UCSD-AML1 (cell line): ENCODE data around the gene PHLPP2.

Source experiments
- DNase-seq: peaks from one replicate; lab custom pipeline; 2025; ENCODE audit not compliant: unreplicated experiment; lab: John Stamatoyannopoulos, UW

Gene PHLPP2, protein sequence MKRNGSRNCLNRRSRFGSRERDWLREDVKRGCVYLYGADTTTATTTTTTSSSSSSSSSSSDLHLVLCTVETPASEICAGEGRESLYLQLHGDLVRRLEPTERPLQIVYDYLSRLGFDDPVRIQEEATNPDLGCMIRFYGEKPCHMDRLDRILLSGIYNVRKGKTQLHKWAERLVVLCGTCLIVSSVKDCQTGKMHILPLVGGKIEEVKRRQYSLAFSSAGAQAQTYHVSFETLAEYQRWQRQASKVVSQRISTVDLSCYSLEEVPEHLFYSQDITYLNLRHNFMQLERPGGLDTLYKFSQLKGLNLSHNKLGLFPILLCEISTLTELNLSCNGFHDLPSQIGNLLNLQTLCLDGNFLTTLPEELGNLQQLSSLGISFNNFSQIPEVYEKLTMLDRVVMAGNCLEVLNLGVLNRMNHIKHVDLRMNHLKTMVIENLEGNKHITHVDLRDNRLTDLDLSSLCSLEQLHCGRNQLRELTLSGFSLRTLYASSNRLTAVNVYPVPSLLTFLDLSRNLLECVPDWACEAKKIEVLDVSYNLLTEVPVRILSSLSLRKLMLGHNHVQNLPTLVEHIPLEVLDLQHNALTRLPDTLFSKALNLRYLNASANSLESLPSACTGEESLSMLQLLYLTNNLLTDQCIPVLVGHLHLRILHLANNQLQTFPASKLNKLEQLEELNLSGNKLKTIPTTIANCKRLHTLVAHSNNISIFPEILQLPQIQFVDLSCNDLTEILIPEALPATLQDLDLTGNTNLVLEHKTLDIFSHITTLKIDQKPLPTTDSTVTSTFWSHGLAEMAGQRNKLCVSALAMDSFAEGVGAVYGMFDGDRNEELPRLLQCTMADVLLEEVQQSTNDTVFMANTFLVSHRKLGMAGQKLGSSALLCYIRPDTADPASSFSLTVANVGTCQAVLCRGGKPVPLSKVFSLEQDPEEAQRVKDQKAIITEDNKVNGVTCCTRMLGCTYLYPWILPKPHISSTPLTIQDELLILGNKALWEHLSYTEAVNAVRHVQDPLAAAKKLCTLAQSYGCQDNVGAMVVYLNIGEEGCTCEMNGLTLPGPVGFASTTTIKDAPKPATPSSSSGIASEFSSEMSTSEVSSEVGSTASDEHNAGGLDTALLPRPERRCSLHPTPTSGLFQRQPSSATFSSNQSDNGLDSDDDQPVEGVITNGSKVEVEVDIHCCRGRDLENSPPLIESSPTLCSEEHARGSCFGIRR (N-terminal part only)

DNA sequence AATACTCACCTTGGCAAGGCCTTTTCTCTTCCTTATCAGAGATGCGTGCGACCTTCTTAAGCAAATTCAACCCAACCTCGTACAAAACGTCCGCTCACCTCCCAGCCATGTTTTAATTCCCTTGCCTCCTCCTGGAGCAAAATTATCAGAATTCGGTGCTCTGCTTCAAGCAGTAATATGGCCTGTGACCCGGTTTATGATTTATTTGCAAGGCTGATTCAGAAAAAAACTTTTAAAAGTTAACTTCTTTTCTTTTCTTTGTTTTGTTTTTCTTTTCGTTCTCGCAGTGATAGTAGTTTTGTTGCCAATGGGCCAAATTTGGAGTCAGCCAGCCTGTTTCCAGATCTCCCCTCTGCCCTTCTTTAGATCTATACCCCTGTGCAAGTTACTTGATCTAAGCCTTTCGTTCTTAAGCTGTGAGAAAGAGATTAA, at the start of gene PHLPP2:
Gene PHLPP2, minus strand, starts transcription at position 382 of the 432 bp plus-strand sequence. CDS start 9,906 bp downstream, outside the sequence.
- DNase-seq = no peak

DNA sequence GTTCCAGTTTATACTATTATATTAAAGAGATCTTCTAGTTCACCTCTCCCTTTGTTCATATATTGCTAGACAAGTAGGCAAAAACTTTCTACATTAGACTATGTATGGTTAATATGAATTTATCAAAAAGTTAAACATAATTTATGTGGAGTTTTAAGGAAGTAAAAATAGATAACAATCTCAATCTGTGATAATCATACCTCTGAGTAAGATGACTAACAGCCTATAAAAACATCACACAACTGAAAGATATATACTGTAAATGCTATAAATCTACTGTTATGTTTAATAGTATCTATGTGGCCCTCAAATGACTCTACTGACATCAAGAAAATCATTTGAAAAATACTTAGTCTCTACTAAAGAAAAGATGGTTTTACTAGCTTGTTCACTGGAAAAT, 47.1 kb upstream of the PHLPP2 start:
- DNase-seq = no peak

DNA sequence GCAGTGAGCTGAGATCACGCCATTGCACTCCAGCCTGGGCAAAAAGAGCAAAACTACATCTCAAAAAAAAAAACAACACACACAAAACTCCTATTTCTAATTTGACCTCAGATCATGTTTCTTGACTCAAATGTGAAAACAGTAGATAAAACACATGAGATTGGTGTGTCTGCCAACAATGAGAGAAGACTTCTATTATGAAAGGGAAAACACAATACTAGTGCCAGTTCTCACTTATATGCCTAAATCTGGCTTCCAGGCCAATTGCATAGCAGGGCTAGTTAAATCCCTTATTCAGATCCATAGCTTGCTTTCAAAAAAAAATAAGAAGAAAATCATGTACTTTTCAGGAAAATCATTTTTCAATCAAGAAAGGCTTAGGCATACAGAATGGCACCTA, 44.7 kb upstream of the PHLPP2 start:
- no peak for DNase-seq

DNA sequence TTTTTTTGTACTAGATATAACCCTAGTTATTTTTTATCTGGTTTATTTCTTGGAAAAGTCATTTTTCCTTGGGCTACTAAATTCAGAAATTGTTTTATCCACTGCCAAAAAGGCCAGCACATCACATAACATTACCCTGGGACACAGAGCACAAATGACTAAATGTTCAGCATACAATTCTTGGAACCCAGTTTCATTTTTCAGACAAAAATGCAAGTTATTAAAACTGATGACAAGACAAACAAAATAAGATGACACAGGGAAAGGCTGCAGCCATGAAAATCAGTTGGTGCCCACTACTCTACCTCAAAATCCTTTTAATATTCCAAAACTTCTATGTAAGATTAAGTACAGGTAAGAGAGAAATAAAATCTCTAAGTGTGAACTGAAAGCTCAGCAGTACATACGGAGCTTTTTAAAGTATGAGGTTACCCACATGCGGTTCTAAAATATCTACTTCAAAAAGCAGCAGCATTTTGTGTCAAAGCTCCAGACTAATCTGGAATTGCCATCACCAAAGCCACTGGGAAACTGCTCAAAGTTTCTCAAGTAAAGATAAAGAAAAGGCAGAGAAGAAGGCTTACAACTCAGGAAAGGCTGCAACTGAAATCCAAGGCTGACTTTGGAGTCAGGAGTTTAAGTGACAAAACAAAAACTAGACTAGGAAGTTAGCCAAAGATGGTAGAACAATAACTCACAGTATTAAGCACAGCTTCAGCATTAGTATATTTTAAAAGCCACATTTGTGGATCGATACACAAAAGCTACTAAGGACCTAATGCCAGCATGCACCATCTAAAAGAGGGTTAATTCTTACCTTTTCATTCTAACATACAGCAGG, 42.8 kb upstream of the PHLPP2 start:
- DNase-seq = no peak

DNA sequence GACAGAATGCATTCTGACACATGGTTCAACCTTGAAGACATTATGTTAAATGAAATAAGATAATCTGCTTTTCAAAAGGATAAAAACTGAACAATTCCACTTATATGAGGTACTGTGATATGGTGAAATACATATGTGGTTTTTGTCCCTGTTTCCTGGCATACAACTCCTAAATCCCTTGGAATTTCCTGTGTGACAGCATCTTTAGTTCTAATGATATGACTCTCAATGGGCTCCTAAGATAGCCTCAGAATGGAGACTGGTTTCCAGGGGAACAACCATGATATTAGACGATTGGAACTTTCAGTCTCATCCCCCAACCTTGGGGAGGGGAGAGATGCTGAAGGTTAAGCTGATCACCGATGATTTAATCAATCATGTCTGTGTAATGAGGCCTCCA, 37.7 kb upstream of the PHLPP2 start:
- DNase-seq = no peak

DNA sequence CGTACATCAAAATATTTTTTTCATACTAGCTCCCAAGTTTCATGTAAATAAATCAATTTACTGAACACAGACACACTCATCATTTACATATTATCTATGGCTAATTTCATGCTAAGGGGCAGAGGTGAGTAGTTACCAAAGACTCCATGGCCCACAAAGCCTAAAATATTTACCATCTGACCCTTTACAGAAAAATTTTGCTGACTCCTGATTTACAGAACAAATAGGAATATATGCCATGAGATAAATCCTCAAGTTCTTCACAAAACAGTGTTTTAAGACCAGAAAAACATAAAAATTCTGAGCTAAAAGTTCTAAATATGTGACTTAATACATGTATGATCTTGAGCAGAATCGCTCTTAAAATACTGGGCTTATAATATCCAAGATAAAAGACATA, 36.6 kb upstream of the PHLPP2 start:
- no peak for DNase-seq

DNA sequence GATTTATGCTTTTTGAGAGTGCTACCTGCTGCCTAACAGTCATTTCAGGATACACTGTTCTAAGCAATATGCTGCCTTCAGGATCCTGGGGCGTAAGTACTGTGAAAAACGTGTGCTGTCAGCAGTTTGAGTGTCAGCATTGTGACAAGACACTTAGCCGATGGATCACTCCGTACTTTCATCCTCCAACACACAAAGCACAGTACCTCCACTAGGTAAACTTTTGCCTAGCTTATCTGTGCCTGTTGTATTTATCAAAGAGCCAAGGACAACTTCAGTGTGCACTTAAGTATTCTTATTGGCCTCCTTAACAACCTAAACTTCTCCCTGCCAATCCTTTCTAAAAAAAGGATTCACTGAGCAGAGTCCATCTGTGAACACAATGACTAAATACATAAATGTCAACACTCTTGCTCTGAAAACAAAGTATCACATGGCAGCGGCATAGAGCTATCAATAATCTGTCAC, 33.8 kb upstream of the PHLPP2 start:
- no peak for DNase-seq

DNA sequence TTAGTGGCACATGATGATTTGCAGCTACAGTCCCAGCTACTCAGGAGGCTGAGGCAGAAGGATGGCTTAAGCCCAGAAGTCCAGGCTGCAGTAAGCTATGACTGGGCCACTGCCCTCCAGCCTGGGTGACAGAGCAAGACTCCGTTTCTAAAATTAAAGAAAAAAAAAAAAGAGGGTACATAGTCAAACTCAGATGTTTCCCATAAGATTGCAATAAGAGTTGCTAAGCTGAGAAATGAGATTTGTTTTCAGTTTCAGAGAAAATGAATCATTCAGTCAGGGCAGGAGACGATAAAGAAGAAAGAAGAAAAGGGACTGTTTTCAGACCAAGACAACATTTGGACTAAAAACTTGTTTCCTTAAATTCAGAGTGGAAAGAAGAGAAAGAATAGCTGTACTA, 30.2 kb upstream of the PHLPP2 start:
- DNase-seq = no peak

DNA sequence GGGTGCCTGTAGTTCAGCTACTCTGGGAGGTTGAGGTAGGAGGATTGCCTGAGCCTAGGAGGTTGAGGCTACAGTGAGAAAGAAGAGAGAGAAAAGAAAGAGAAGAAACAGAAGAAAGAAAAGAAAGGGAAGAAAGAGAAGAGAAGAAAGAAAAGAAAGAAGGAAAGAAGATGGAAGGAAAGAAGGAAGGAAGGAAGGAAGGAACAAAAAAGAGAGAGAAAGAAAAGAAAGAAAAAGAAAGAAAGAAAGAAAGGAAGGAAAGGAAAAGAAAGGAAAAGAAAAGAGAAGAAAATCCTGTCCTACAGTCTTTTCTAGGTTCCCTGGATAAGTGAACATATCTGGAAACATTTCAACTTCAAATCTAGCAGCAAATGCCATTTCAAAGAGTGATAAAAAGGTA, 29.6 kb upstream of the PHLPP2 start:
- no peak for DNase-seq

DNA sequence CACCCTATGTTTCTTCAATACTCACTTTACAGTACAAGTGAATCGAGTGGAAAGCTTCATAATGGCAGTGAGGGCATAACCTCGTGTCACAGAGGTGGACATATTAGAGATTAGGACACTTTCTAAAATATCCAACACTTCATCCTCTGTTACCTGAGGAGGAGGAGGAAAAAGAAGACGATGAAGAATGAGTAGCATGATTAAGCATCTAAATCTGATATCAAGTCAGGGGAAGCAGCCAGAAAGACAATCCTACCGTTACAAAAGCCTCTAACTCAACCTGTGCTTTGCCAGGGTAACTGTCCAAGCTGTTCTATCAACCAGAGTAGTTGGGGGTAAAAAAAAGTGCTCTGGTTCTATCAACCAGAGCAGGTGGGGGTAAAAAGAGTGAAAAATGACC, 23.7 kb upstream of the PHLPP2 start:
- no peak for DNase-seq

DNA sequence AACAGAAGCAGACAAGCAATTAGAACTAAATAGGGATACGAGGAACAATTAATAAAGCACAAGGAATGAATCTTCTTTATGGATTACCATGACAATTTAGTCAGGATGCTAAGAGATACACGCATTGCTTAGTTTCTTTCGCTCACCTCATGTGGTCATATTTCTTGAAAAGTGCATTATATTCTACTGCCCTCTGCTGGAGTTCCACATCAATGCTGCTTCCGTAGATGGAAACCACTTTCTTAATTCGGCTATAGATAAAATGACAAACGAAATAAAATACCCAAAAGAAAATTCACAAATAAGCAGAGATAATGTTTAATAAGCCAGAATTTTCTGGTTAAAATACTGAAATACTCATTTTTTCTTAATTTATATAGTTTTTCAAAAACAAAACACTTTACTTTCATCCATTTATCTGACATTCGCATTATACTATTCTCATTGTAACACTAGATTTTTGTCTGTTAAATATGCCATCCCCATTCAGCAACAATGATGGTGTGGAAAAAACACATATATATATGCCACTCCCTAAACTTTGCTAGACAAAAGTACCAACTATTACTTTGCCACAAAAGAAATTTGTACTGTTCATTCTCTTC, 22.0 kb upstream of the PHLPP2 start:
- no peak for DNase-seq

DNA sequence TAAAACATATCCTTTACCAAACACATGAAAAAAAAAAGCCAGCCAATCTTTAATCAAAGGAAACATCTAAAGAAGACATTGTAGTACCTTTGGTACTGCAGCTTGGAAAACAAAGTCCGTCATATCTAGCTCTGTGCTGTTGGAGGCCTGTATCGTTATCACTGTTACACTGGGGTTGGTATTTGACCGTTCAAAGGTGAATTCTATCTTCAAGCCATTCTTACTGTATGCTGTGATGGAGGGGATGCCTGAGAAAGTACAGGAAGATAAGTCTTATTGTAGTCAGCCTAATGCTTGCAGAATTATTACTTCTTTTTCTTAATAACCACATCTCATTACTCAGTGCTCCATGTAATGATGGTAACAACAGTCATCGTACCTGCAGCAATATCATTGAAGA, 14.4 kb upstream of the PHLPP2 start:
- DNase-seq = no peak

DNA sequence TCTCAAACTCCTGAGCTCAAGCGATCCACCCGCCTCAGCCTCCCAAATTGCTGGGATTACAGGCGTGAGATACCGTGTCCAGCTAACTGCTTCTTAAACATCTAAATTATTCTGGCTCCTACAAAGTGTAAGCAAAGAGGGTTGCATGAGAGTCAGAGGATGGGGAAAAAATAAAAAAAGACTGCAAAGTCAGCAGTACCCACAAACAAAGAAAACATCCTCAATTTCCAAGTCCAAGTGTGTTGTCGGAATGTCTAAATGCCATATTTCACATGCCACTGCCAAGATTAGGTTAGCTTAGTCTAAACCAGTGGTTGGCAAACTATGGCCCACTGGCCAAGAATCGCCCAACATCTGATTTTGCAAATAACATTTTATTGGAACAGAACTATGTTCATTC, 13.0 kb upstream of the PHLPP2 start:
- no peak for DNase-seq

DNA sequence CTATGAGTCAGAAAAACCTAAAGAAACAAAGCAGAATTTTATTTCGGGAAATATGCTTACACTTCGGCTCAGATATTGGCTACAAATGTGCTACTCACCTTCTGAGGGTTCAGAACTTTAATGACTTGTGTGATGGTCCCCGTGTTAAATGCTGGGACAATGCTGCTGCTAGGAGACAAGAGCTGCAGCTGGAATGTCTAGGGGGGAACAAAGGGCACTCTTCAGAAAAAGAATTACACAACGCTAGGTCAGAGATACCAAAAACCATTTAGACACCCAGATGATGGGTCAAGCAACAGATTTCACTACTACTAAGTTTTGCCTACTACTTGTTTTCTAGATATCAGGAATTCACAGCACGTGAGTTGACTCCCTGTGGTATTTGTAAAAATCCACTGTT, 10.0 kb upstream of the PHLPP2 start:
- no peak for DNase-seq

DNA sequence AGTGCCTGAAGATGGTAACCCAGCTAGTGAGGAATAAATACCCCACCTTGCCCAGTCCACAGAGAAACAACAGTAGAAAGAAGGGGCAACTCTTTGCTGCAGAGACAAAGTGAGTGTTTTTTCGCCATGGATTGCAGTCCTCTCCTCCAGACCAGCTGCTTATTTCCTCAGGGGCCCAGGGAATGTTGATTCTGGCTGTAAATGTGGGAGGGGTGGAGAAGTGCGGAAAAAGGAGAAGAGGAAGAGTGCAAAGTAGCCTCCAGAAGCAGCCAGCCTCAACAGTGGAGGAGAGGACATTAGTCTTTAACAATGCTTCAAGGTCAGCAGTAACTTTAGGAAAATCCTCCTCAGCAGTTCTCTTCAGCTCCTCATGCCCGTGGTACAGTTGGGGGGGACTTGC, 8.1 kb upstream of the PHLPP2 start:
- DNase-seq = no peak

DNA sequence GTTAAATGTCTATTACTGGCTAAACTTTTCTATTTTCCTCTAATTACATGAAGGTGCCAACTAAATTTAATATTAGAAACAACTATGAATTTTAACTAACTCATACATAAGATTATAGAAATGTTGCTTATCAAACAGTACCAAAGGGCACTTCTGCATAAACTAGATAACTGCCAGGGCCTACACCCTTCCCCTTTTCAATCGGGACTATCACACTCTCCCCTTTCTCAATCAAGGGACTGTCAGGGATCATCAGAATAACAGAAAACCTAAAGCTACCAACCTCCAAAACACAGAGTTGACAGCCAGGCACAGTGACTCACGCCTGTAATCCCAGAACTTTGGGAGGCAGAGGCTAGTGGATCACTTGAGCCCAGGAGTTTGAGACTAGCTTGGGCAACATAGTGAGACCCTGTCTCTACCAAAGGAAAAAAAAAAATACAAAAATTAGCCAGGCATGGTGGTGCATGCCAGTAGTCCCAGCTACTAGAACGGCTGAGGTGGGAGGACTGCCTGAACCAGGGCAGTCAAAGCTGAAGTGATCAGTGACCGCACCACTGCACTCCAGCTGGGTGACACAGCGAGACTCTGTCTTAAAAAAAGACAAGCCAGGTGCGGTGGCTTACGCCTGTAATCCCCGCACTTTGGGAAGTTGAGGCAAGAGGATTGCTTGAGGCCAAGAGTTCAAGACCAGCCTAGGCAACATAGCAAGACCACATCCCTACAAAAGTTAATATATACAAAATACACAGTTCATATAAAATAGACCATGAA, 3.2 kb upstream of the PHLPP2 start:
- no peak for DNase-seq

DNA sequence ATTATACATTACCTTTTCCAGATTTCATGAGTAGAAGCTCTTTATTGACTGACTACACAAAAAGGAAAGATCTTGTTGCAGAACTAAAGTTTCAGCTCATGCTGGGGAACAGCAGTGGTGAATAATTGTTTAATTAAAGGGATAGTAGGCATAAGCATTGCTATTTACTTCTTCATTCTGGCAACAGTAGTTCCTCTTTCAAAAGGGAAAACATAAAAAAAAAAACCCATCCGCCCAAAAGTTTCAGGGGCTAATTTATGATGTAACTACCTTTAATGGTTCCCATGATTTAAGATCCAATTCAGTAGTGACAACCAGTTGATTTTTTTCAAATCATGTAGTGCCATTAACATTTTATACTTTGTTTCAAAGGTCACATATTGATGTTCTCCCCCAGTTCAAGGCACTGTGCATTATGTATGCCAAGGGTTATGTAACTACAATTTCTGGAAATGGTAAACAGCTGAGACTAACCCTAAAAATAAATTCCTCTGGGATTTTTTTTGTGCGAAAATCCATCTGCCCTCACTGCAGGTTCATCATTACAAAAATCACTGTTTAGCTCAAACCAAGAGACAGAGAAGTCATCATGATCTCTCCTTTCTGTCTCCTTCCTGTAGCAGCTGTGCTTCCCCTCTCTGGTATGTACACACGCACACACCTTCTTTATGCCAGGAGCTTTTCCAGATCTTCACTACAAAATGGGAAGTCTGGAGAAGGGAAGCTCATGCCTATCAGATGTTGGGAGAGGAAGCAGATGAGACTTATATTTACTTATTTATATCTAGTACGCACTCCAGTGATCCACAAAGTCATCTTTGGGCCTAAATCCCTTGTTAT, 2.2 kb upstream of the PHLPP2 start:
- no peak for DNase-seq

DNA sequence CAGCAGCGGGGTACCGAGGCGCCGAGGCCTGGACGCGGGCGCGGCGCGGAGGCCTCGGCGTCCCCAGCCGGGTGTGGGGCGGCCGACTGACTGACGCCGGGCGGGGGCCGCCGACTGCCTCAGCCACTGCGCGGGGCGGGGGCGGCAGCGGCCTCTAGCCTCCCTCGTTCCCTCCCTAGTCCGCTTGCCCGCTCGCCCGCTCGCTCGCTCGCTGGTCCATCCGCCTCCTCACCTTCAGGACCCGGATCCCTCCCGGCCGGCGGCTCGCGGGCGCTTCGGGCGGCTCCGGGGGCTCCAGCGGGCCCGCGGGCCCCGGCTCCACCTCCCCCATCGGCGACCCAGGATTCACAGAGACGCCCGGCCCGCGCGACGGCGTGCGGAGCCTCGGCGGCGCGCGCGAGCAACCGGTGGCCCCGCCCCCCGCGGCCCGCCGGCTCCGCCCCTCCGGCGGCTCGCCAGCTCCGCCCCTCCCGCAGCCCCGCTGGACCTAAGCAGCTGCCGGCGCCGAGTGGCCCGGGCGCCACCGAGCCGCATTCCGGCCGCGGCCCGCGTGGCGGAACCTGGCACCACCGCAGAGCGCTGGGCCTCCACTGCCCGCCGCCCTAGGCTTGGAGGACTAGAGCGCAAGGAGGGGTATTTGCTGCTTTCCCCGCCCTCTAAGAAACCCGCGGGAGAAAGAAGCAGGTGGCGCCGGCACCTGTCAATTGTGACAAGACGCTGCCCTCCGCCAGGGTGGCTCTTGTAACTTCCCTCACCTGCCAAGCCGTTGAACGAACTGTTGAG, 773 bp downstream of the PHLPP2 start:
- peak; percentile 76 for DNase-seq
